NCI-H510A treated with DMSO at 0.1 percent for 48 hours (cell line): ENCODE data around the gene KLF11.
A peak's percentile ranks its signal among the peaks of the same experiment; 100 is the strongest.
"Not testable (repeated sequence)": the region's sequence is repeated elsewhere in the genome, so short reads cannot be mapped to it uniquely, and the experiment has no call there.

Source experiments
- DNase-seq: peaks from one replicate; lab custom pipeline; 2025; lab: John Stamatoyannopoulos, UW

Gene KLF11

GRCh38 chr2:10085043-10085667, 41.8 kb downstream of the KLF11 start:
- DNase-seq, result no peak

GRCh38 chr2:10085668-10086059, 42.3 kb downstream of the KLF11 start:
- no peak for DNase-seq

DNA sequence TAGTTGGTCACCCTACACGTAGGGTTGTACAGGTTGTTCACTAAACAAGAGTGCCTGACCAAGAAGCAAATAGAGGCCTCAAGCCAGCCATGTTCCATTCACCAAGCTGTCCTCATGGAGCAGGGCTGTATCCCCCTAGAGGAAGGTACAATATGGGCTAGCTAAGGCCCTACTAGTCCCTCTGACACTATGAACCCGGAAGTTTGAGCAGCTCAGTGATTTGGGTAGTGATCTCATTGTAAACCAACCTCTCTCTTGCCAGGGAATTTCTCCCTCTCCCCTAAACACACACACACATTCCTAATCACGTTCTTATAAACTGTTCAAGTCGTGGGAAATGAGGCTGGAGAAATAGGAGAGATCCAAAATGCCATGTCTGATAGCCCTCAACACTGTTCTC, 43.6 kb downstream of the KLF11 start:
- no peak for DNase-seq

DNA sequence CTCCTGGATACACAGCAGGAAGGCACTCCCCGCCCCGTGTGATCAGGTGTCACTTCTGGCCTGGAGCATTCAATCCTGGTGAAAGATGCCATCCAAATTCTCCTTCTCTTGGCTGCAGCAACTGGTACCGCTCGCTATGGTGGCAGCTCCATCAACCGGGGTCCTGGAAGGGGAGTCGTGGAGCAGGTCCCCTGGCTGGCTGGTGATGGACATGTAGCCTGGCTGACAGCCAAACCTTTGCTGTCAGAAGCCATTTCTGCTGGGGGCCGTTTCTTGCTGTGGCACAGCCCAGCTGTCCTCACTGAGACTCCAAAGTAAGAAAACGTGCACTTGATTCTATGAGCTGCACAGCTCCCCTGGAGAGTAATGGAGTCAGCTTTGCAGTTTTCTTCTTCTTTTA, 44.0 kb downstream of the KLF11 start:
- DNase-seq, result no peak

- DNase-seq, result no peak
These were observed 46.3 kb downstream of the KLF11 start for GRCh38 chr2:10089565-10090190.

GRCh38 chr2:10091182-10091888, 48.0 kb downstream of the KLF11 start:
- DNase-seq, result no peak

DNA sequence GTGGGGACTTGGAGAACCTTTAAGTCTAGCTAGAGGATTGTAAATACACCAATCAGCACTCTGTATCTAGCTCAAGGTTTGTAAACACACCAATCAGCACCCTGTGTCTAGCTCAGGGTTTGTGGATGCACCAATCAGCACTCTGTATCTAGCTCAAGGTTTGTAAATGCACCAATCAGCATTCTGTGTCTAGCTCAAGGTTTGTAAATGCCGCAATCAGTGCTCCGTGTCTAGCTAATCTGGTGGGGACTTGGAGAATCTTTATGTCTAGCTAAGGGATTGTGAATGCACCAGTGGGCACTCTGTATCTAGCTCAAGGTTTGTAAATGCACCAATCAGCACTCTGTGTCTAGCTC, 48.5 kb downstream of the KLF11 start:
- DNase-seq, result not testable (repeated sequence)

GRCh38 chr2:10094271-10094814, 51.0 kb downstream of the KLF11 start:
- DNase-seq, result no peak

DNA sequence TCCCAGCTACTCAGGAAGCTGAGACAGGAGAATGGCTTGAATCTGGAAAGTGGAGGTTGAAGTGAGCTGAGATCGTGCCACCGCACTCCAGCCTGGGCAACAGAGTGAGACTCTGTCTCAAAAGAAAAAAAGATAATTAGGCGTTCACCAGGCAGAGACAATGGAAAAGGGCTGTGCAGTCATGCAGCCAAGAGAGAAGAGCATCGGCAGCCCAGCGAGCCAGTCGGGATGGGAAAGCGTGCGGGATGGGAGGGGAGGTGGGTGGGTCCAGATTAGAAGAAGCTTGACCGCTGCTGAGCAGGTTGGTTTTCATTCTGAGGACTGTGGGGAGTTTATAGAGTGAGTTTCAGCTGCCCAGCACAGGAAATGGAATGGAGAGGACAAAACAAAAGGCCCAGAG, 51.8 kb downstream of the KLF11 start:
- DNase-seq, result no peak

- no peak for DNase-seq
These were observed 53.3 kb downstream of the KLF11 start for GRCh38 chr2:10096641-10097040.

DNA sequence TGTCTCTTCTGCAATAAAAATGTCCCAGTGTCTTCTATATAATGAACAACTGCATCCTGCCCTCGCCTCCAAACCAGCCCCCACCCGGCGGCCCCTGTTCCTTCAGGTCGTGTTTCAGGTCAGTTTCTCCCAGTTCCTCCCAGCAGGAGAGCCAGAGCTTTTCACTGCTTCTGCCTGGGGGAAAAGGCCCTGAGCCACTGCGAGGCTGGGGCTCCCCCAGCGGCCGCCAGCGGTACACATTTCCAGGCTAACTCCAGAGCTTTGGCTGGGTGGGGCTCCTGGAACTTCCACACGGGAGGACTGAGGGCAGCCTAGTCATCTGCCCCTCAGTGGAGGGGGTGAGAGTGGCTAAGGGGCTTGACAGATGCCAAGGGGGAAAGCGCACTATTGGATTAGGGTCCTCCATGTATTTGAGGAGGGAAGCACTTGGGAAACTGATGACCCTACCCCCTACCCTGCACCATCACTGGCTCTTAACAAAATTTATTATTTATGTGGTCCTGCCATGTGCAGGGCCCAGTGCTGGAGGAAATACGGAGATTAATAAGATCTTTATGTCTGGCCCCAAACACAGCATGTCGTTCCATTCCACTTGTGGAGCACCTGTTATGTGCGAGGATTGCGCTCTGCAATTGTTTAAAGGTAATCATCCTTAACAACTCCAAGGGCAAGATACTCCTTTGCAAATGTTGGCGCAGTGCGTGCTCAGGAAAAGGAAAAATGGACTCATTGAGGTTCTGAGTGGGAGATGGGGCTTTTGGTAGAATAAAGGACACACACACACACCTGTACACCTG, 54.2 kb downstream of the KLF11 start:
- peak; percentile 73 for DNase-seq

- DNase-seq, result no peak
These were observed 58.1 kb downstream of the KLF11 start for GRCh38 chr2:10101491-10101890.

GRCh38 chr2:10103179-10103578, 59.8 kb downstream of the KLF11 start:
- no peak for DNase-seq
